Activated CD4-positive, alpha-beta T cell treated with anti-CD3 and anti-CD28 coated beads, Interleukin-2, amount 50 U/mL, for 48 hours (primary cell): Measurements from ENCODE around the gene MPPED2.
"Not testable (repeated sequence)": the region's sequence is repeated elsewhere in the genome, so short reads cannot be mapped to it uniquely, and the experiment has no call there.

Experiments used
- DNase-seq, 2 experiments: peaks; one replicate each; pipeline ENCODE4 v3.0.0-alpha.2; 2020

Gene MPPED2

GRCh38 chr11:30573951-30574350 lies 12.2 kb downstream of the MPPED2 start:
- DNase-seq = no peak

- no peak for DNase-seq
Measured at GRCh38 chr11:30568931-30569330, 17.2 kb downstream of the MPPED2 start.

DNA sequence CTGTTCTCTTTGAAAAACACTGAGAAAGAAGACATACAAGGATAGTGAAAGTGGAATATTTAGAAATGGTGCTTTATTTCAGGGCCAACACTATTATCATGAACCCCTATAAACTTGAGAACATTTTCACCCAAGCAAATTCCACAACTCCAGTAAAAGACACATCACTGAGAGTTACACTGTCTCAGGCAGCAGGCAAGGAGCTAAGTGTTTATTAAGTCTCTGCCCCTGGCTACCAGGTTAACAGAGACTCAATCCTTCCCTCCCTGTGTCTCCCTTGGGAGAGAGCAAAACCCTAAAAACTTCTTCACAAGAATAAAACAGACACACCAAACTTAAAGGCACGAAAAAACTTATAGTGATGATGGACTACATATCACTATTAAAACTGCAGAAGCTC lies 18.5 kb downstream of the MPPED2 start:
- no peak for DNase-seq

DNA sequence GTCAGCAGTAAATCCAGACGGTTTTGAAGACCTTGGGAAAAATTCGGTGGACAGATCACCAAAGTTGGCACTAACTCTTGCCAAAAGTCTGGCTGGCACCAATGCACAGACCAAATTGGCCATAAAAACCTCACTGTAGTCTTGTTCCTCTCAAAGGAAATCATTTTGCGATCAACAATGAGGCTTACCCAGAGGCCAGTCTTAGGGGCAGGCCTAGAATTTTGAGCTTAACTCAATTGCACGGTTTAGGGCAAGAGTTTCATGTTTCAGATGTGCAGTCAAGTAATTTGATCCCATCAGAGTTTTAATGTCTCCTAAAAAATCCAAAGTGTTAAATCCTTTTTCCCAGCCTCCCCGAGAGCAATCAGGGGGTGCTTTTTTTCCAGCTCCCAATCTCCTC lies 19.0 kb downstream of the MPPED2 start:
- no peak for DNase-seq

- DNase-seq = no peak
Measured at GRCh38 chr11:30566482-30566881, 19.7 kb downstream of the MPPED2 start.

- DNase-seq = no peak
Measured at GRCh38 chr11:30565027-30565426, 21.1 kb downstream of the MPPED2 start.

GRCh38 chr11:30561691-30562415 lies 24.3 kb downstream of the MPPED2 start:
- no peak for DNase-seq

GRCh38 chr11:30560206-30561106 lies 25.7 kb downstream of the MPPED2 start:
- DNase-seq = no peak

DNA sequence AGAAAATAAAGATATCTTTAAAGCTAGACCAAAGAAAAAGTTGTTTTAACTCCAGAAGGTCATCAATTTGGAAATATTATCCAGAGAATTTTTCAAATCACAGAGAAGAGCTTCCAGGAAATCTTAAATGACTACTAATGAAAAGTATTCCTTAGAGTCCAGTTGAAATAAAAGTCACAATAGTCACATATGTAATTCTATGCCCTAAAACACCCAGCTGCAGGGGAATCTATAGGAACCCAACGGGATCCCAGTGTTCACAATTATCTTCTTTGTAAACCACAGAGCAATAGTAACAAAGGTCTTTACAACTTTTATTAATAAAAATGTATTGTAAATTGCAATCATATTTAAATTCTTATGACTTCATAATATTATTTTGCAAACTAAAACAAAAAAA lies 27.1 kb downstream of the MPPED2 start:
- no peak for DNase-seq

- DNase-seq = not testable (repeated sequence)
Measured at GRCh38 chr11:30554587-30554986, 31.6 kb downstream of the MPPED2 start.

- DNase-seq = no peak
Measured at GRCh38 chr11:30553521-30554110, 32.5 kb downstream of the MPPED2 start.

GRCh38 chr11:30552839-30553238 lies 33.3 kb downstream of the MPPED2 start:
- DNase-seq = no peak

DNA sequence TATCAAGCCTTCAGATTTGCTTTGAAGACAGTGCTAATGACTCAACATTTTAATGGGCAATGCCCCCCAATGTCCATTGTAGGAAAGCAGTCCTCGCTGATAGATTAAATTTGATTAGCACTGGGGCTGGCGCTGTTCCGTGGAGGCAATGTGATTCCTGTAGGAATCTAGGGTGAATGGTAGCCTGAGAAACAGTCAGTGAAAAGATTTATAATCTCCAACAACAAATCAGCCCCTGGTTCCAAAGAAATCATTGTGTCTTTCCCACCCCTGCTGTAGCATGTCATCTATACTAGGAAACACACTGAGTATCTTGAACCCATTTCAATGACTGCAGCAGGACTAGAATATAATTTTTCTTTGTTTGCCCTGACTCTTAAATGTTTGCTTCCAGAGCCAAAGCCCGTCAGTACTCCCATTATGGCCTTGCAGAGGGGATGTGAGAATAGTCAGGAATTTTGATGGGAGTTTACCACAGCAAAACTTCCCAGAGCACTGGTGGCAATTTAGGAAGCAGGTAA lies 36.1 kb downstream of the MPPED2 start:
- no peak for DNase-seq

DNA sequence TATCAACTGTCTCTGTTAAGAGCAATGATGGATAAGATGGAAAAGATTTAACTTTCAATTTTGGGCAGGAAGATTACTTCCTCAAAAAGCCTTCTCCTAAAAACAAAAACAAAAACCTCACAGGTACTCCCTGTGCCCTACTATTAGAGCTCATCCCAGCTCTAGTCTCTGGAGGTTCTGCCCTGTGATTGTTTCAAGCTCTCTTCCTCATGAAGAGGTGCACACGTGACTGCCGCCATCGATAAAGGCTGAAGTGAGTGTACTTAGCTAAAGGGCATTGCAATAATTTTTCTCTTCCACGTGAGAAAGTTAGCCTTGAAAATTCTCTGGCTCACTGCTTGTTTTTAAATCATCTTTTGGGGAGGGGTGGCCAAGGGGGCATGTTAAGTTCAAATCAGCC lies 36.6 kb downstream of the MPPED2 start:
- no peak for DNase-seq

DNA sequence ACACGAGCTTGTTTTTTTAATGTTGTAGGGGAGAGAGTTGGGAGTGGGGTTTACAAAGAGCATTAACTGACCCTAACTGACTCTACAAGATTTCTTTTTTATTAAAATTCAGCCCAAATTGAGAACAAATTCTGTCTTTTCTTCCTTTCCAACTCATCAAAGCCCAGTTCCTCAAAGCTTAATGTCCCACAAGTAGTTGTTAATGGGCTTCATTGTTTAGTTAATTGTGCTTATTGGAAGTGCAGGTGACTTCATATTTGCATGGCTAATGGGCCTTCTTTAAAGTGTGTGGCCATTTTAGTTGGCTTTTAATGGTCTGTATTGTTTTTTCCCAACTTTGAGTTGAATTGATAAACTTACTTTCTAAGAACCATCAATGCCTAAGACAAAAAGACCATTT lies 39.8 kb downstream of the MPPED2 start:
- no peak for DNase-seq

DNA sequence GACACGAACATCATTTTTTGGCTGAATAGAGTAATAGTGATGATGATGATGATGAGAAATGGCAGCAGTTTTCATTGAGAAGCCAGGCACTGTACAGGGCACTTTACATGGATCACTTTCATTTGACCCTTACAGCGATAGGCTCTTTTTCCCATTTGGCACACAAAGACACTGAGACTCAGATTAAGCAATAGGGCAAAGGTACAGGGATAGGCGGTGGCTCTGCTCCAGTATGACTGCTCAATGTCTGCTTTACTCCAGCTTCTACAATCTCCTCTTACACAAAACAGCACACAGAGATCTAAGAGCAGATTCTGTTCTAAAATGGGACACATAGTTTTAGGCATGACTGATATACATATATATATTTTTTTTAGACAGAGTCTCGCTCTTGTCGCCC lies 40.6 kb downstream of the MPPED2 start:
- no peak for DNase-seq

- DNase-seq = no peak
Measured at GRCh38 chr11:30543066-30543465, 43.1 kb downstream of the MPPED2 start.

DNA sequence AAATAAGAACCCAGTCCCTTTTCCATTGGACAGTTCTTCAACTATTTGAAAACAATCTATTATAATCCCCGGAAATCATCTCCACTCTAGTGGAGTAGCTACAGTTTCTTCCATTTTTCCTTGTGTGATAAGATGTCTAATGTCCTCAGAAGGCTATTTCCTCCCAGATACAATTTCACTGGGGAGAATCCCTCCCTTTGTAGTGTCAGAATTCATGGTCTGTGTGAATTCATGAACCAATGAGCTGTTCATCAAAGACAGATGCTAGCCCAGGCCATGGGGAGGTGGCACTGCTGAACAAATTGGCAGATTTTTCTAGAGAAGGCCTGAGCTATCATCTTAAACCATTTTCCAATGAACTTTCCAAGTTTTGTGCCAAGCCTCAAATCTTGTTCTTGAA lies 45.4 kb downstream of the MPPED2 start:
- no peak for DNase-seq

DNA sequence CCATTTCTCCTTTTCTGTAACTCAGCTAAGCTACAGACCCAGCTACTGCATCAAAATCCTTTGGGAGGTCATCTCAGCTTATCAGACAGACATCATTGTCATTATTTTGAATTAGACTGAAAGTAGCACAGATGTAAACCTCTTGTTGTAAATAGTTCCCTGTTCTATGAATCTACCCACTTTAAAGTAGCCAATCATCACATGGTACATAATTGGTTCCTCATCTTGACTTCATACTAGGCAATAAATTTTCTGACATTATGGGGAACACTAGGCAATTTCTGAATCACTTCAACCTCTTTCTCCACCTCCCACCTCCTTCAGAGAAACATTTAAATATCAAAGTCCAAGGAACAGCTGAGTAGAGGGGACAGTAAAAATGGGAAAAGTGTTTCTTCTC lies 47.9 kb downstream of the MPPED2 start:
- DNase-seq = no peak

DNA sequence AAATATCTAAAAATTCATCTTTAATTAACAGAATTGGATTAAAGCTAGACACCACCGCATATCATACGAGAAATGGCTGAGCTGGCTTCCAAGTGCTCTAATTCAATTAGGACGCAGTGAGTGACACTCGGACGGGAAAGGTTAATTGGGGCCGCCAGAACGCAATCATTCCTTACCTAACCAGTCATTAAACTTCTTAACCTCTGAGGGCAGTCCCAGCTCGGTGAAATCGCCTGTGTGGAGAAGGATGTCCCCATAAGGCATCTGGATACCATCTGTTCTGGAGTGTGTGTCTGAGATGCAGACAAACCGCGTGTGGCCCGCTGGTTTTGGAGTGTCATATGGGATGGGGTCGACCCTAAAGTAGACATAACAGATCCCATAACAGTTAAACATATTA lies 50.3 kb downstream of the MPPED2 start:
- DNase-seq = no peak

GRCh38 chr11:30533445-30533947 lies 52.7 kb downstream of the MPPED2 start:
- DNase-seq = no peak

DNA sequence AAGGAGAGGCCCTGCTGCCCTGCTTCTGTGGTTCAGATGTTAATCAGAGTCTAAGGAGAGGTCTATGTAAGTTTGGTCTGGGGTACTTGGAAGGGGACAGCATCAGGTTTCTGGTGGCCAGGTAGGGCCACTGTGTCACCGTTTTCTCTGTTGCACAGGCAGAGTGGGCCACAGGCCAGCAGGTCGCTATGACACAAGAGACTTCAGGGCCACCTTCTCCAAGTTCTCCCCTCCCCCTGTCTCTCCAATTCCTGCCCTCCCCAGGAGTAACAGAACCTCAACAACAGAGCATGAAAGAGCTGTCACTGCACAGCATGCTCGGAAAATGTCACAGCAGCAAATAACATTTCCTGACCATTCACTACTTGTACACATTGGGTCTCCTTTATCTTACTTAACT lies 58.6 kb downstream of the MPPED2 start:
- no peak for DNase-seq

- no peak for DNase-seq
Measured at GRCh38 chr11:30526558-30526957, 59.6 kb downstream of the MPPED2 start.
